Renal cortex interstitium (tissue), 11 donors: ENCODE results near the gene MAST4. TPM values are rescaled to one million over a fixed set of nuclear protein-coding genes. Genes with fewer than 3 reads are reported as not detected.

Experiments
- DNase-seq, 11 donors: peaks; one replicate each; pipeline ENCODE4 v3.0.0-alpha.2; 2013; ENCODE audit warnings: low read depth in 9 of 11, low spot score in 4 of 11; ENCODE audit errors: extremely low read depth in 1 of 11
- polyA plus RNA-seq, 3 donors: library from polyadenylated mRNA; unstranded; fragments of 120-200 nt; gene quantifications; one replicate each; pipeline ENCODE4 v1.2.1, GENCODE V29; 2013; ENCODE audit not compliant: insufficient read length in 3 of 3

The MAST4 gene
- polyA plus RNA-seq, 3 donors: 15.2 to 19.4 (median 16.8) TPM

DNA sequence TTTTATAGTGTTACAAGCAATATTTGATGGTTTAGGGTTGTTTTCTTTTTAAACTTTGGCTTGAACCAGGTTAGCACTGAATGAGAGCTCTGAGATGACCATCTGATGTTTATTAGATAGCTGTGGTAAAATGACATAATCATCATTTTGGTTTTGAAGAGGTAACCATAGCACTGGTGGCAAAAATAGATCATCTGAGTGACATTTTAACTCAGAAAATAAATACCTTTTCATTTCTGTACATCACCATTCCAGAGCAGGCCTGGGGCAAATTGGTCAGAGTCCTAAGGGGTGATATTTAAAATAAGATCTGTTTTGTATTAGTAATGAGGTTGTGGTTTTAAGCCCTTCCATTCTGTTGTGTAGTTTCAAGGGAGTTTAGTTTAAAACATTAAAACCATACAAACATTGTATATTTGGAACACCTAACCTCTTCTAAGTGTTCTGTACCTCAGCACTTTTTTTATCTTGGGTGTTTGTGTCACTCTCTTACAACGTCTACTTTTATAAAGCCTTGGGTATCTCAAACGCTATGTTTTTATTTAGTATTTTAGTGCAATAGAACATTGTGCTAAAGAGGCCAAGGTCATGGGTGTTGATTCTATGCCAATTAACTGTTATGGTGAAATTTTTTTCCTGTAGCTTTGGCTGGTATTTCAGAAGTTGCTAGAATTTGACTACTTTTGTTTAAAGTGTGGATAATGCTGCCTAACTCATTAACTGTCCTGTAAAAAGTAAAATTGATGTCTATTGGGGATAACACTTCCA lies 434.3 kb downstream of the MAST4 start:
- no peak for DNase-seq

DNA sequence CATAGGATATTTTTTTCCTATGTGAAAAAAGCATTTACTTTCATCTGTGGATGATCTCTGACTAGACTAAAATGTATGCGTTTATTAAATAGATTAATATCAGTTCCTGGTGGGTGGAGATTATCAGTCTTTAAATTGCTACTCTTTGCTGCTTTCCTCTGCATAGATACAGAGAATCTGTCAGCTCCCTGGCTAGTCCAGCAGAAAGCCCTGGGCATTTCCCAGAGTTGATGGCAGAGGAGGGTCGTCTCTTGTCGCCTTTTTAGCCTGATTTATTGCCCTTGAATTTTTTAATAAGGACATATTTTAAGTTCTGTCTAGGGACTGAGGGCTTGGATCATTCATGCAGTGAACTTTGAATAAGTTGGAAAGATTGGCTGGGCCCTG lies 434.9 kb downstream of the MAST4 start:
- no peak for DNase-seq

GRCh38 chr5:67031692-67032091 lies 435.5 kb downstream of the MAST4 start:
- no peak for DNase-seq

GRCh38 chr5:67032921-67033664 lies 436.9 kb downstream of the MAST4 start:
- DNase-seq: no peak

GRCh38 chr5:67033880-67034651 lies 437.9 kb downstream of the MAST4 start:
- no peak for DNase-seq

DNA sequence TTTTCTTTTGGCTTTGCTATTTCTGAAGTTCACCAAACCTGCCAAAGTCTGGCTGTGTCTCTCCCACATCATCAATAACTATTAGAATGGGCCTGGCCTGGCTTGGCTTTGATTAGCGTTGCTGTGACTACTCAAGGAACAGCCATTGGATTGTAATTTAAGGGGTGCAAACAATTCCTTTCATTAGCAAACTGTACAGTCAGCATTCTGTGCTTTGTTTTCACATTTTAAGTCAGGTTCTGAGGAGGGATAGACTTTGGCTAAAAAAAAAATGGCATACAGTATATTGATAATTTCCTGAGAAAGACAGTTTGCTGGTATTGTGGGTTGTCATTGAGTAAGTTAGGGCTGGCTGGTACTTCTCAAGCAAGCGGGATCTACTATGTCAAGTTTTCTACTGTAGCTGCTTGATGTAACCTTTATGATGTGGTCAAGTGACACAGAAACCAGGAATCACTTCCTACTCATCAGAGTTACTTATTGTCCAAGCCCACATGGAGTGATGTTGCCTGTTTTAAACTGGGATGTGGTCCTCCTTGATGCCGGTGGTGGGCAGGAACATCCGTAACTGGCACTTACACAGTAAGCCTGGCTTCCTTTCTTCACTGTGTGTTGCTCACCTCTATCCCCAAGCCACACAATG lies 439.0 kb downstream of the MAST4 start:
- no peak for DNase-seq

DNA sequence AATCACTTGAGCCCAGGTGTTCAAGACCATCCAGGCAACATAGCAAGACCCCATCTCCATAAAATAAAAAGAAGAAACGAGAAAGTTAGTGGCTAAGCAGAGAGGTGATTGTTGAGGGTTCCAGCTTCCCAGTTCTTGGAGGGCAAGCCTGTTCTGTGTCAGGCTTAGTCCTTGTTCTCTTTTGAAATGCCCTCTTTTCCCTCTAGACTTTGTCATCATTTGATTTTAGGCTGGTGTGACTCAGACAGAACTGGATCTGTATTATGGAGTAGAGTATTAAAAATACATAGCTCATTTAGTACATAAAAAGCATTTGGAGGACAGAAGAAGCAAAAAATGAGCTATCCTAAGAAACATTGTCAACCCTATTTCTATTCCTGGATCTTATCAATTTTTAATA lies 441.0 kb downstream of the MAST4 start:
- DNase-seq: no peak

DNA sequence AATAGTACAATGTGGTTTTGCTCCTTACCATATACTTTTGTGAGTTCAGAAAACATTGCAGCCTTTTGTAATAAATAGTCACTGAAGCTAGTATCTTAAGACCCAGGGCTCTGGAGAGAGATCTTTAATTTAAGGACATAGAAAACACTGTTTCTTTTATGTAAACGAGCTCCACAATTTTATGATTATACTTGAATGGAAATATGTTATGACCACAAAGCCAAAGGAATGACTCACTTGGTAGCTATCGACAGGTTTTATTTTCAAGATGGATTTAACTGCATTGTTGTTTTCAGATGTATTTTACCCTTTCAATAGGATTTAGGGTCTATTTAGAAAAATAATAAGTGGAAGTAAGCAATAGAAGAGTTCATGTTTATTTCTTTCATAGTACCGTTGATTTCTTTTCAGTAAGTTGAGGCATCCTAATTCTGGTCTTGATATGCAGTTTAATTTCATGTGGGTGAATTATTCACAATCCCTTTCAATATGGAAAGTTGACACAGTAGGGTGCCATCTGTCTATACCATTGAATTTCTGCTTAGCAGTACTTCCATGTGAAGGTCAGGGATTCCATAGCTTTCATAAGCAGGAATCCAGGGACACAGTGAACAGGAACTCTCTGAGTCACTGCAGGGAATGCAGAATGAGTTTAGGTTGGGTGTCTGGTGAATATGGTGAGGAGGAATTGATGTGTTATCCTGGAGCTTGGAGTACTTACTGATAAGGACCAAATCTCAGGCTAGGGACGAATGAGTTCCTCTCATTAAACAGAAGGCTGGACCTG lies 442.8 kb downstream of the MAST4 start:
- no peak for DNase-seq

DNA sequence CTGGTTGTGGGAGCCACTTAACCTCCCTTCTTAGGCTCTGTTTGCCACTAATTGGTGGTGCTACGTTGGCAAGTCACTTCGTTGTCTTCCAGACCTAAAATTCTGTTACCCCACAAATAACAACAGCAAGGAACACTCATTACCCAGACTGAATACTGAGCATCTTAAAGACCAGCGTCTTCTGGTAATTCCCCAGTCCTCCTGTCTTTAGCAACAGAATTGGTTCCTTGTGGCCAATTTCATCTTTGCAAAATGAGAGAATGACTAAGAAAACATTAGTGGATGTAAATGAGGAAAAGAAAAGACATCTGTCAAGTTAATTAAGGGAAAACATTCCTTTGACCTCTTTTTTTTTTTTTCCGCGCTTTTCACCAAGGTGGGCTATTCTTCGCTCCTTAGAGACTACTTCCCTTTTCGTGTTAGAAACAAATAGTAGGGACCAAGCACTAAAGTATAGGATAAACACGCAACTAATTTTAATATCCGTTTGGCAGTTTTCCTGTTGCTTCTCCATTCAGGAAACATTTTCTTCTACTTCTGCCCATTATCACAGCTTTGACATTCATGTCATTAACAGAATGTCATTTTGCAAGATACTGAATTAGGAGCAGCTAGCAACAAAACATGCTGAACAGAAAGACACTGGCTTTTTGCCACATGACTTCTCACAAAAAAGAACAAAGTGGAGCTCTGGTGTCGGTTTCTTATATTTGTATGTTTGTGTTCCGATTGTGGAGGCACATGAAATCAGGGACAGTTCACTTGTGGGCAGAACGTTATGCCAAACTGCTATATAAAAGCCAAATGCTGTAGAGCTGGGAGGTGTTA lies 446.2 kb downstream of the MAST4 start:
- no peak for DNase-seq

GRCh38 chr5:67043796-67044511 lies 447.8 kb downstream of the MAST4 start:
- DNase-seq: no peak

GRCh38 chr5:67045816-67046740 lies 449.9 kb downstream of the MAST4 start:
- DNase-seq: no peak

GRCh38 chr5:67047160-67047559 lies 451.0 kb downstream of the MAST4 start:
- no peak for DNase-seq

DNA sequence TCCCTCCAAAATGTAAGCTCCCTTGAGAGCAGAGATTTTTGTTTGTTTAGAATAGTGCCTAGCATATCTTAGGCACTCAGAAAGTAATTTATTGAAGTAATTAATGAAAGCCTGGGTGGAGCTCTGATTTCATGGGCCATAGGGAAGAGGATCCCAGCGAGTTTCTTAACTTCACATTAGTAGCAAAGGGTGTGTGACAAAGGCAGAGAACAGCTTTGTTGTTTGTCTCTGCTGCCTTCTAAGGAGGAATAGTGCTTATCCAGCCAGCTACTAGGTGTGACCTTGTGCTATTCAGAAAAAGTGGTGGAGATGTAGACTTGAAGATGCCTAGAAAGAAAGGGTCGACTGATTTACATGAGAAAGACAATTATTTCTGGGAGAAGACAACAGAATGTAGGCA lies 451.4 kb downstream of the MAST4 start:
- no peak for DNase-seq

- DNase-seq: no peak
Observed at GRCh38 chr5:67050125-67050524, 453.9 kb downstream of the MAST4 start.

GRCh38 chr5:67050635-67051034 lies 454.4 kb downstream of the MAST4 start:
- no peak for DNase-seq

DNA sequence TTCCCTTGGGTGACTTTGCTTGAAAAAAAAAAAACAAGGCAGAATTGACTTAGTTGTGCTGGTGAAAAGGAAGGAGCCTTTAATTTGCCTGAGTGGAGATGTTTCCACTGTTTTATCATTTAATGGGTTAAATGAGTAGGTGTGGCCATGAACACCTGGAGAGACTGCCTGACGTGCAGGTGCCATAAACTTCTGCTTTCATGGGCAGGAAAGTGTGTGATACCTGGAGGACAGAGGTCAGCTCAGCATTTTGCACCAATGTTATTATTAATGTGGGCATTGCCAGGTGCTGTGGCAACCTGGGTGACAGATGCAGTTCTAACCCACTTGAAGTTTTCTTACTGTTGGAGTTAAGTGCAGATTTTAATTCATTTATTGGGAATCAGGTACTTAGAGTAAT lies 455.0 kb downstream of the MAST4 start:
- no peak for DNase-seq
